Hematopoietic multipotent progenitor cell treated with erythropoietin and hydrocortisone succinate and interleukin-3 and kit ligand, for 17 days (in vitro differentiated cells): ENCODE results near the gene SDK1.

Experiments
- DNase-seq: peaks from one replicate; pipeline ENCODE4 v3.0.0-alpha.2; 2015; ENCODE audit warnings: low spot score

The SDK1 gene

GRCh38 chr7:3991731-3992231 is 690.7 kb downstream of the SDK1 start:
- DNase-seq = no peak

- DNase-seq = no peak
These were observed 691.8 kb downstream of the SDK1 start for GRCh38 chr7:3992841-3993240.

DNA sequence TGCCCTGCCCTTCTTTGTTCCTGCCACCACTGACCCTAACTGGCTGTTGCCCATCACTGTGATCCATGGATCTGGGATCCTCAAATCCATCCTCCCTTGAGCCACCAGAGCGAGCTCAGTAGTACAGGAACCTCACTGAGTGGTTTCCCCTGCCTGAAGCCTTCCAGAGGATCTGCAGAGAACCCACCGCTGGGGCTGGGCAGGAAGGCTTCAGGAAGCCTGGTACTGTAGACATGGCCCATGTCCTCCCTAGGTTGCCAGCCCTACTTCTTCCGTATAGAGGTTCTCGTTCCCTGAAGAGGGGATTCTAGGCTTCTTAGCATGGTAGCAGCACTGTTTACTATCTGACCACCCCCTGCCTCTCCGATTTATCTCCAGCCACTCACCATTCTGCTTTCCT is 693.7 kb downstream of the SDK1 start:
- no peak for DNase-seq

- DNase-seq = no peak
These were observed 694.1 kb downstream of the SDK1 start for GRCh38 chr7:3995187-3995586.

GRCh38 chr7:3998060-3998459 is 697.0 kb downstream of the SDK1 start:
- no peak for DNase-seq

- DNase-seq = no peak
These were observed 699.1 kb downstream of the SDK1 start for GRCh38 chr7:4000139-4000538.

- DNase-seq = no peak
These were observed 699.9 kb downstream of the SDK1 start for GRCh38 chr7:4000934-4001333.

- no peak for DNase-seq
These were observed 700.7 kb downstream of the SDK1 start for GRCh38 chr7:4001742-4002141.

- no peak for DNase-seq
These were observed 702.5 kb downstream of the SDK1 start for GRCh38 chr7:4003503-4003902.

GRCh38 chr7:4006687-4007086 is 705.6 kb downstream of the SDK1 start:
- no peak for DNase-seq

- no peak for DNase-seq
These were observed 708.4 kb downstream of the SDK1 start for GRCh38 chr7:4009211-4010060.

GRCh38 chr7:4010061-4010605 is 709.1 kb downstream of the SDK1 start:
- no peak for DNase-seq

- no peak for DNase-seq
These were observed 710.0 kb downstream of the SDK1 start for GRCh38 chr7:4010923-4011656.

- DNase-seq = no peak
These were observed 712.7 kb downstream of the SDK1 start for GRCh38 chr7:4013793-4014192.

GRCh38 chr7:4014346-4015050 is 713.4 kb downstream of the SDK1 start:
- DNase-seq = no peak

GRCh38 chr7:4015371-4015770 is 714.3 kb downstream of the SDK1 start:
- DNase-seq = no peak

DNA sequence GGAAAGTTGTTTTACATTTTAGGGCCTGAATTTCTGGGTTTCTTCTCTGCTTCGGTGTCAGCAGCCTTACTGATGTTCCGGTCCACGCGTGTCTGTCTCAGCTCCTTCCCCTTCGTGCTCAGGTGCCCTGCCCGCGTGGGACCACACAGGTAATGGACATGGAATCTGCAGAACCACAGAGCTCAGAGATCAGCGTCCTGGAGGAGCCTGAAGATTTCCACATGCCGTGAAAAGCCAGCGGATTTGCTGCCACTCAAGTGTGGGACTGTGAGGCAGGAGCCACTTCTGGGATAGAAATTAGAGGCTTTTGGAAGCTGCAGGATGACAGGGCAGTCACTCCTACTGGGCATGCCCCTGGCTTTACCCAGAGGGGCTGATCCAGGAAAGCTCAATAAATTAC is 714.9 kb downstream of the SDK1 start:
- no peak for DNase-seq

DNA sequence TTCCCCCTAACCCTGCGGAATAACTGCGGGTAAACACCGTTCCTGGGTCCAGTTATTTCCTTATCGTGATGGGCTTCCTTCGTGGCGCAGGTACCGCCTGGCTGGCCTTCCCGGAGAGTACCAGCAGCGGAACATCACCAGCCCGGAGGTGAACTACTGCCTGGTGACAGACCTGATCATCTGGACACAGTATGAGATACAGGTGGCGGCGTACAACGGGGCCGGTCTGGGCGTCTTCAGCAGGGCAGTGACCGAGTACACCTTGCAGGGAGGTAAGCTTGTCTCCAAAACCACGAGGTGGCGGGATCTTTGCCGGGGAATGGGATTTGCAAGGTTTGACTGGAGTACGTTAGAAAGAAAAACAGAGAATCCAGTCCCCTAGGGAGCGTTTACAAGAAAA is 716.0 kb downstream of the SDK1 start:
- DNase-seq = no peak

DNA sequence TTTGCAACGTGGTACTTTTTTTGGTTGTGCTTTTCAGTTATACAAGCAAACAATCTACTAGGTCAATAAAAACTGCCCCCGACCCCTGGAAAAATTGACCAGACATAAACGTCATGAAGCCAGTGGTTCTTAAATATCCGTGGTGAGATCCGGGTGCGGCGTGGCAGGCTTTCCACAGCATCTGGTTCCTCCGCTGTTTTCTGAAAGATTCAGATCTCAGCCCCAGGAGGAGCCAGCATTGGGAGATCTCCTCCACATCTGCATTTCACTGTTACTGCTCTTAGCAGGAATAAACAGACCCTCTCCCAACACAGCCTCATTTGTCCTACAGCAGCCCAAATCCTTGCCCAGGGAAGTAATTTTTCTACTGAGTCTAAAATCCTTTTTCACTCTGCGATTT is 716.7 kb downstream of the SDK1 start:
- no peak for DNase-seq

- no peak for DNase-seq
These were observed 717.7 kb downstream of the SDK1 start for GRCh38 chr7:4018601-4019316.

DNA sequence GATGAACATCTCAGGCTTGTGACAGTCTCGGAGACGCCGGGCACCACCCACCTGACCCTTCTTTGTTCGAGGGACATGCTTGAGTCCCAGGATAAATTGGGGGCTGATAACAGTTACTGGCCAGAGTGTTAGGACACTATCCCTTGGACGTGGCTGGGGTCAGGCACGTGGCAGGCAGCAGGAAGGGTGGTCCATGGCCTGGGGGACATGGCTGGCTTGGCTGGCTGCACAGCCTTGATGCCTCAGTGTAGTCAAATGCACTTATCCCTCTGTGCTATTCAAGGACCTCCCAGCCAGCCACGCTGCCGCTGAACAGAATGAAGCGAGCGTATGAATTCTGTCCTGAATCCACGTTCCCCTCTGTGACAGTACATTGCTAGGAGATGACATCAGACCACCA is 719.0 kb downstream of the SDK1 start:
- DNase-seq = no peak

DNA sequence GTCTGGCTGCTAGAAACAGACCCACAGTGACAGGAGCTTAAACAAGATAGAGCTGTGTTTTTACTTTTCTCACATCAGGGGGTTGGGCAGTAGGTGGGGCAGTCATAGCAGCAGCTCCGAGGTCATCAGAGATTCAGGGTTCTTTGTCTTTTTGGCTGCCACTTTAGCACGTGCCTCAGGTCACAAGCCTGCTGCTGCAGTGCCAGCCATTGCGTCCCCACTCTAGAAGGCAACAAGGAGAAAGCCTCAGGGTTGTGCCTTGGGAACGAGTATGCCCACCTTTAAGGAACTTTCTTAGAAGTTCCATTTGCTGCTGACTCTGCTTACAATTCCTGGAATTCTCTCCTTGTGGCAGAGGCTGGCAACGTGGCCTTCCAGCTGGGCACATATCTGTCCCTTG is 720.4 kb downstream of the SDK1 start:
- no peak for DNase-seq
